Measurements from ENCODE around the gene NLRP3.

NLRP3 gene

GRCh38 chr1:247482747-247483146 lies 66.8 kb downstream of the NLRP3 start:
- Histone ChIP-seq H3K27me3 (no peaks in the 10 kb centered on the region), H3K27ac (no peak overlapping the region), H3K36me3 (no peaks in the 10 kb centered on the region), H3K4me3 (ENCODE audit: low read depth in 1 of 2, low read length in 1 of 2) (no peak overlapping the region), H3K4me1 (ENCODE audit: control insufficient read depth in 1 of 2, insufficient read depth in 1 of 2, low read depth in 1 of 2, low read length in 1 of 2) (no peaks in the 10 kb centered on the region), H3K9me3 (no peaks in the 10 kb centered on the region)
- no peak for TF ChIP-seq CTCF (IDR thresholded peaks at IDR 0.05)

- peak; percentile 68 for TF ChIP-seq CTCF (IDR thresholded peaks at IDR 0.05)
- no peak overlapping the region for H3K27ac ChIP-seq
Observed at GRCh38 chr1:247487057-247487456, 71.1 kb downstream of the NLRP3 start.

GRCh38 chr1:247491328-247491727 lies 75.4 kb downstream of the NLRP3 start:
- H3K27me3 ChIP-seq, result peaks cover 11% of the 10 kb centered on the region
- peaks cover 18 to 28% of the 10 kb centered on the region in 2 experiments for H3K4me1 ChIP-seq (ENCODE audit: control insufficient read depth in 1 of 2, insufficient read depth in 1 of 2, low read depth in 1 of 2, low read length in 1 of 2)
- H3K4me3 ChIP-seq (ENCODE audit: low read depth in 1 of 2, low read length in 1 of 2), result no peak overlapping the region
- H3K27ac ChIP-seq, result no peak overlapping the region
- H3K9me3 ChIP-seq, result no peaks in the 10 kb centered on the region
- no peak for TF ChIP-seq CTCF (IDR thresholded peaks at IDR 0.05)
- H3K36me3 ChIP-seq, result no peaks in the 10 kb centered on the region

More at GRCh38 chr1:247487057-247487456, 71.1 kb downstream of the NLRP3 start:
- no peak overlapping the region for H3K4me3 ChIP-seq (ENCODE audit: low read depth in 1 of 2, low read length in 1 of 2)
- no peaks in the 10 kb centered on the region for H3K9me3 ChIP-seq
- no peaks in the 10 kb centered on the region for H3K36me3 ChIP-seq
- H3K4me1 ChIP-seq (ENCODE audit: control insufficient read depth in 1 of 2, insufficient read depth in 1 of 2, low read depth in 1 of 2, low read length in 1 of 2), result no peaks in the 10 kb centered on the region
- peaks cover 11% of the 10 kb centered on the region for H3K27me3 ChIP-seq

GRCh38 chr1:247493106-247493505 lies 77.1 kb downstream of the NLRP3 start:
- no peak overlapping the region for H3K27ac ChIP-seq
- H3K4me3 ChIP-seq (ENCODE audit: low read depth in 1 of 2, low read length in 1 of 2), result no peak overlapping the region
- peaks cover 11% of the 10 kb centered on the region for H3K27me3 ChIP-seq
- H3K9me3 ChIP-seq, result no peaks in the 10 kb centered on the region
- H3K4me1 ChIP-seq (ENCODE audit: control insufficient read depth in 1 of 2, insufficient read depth in 1 of 2, low read depth in 1 of 2, low read length in 1 of 2), result peaks cover 18 to 28% of the 10 kb centered on the region in 2 experiments
- no peak for TF ChIP-seq CTCF (IDR thresholded peaks at IDR 0.05)
- H3K36me3 ChIP-seq, result no peaks in the 10 kb centered on the region

- Histone ChIP-seq H3K27me3 (peaks cover 11% of the 10 kb centered on the region), H3K4me3 (ENCODE audit: low read depth in 1 of 2, low read length in 1 of 2) (no peak overlapping the region), H3K27ac (peak overlapping the region; percentile 28), H3K4me1 (ENCODE audit: control insufficient read depth in 1 of 2, insufficient read depth in 1 of 2, low read depth in 1 of 2, low read length in 1 of 2) (peaks cover 19 to 29% of the 10 kb centered on the region in 2 experiments), H3K9me3 (no peaks in the 10 kb centered on the region), H3K36me3 (no peaks in the 10 kb centered on the region)
- no peak for TF ChIP-seq CTCF (IDR thresholded peaks at IDR 0.05)
Observed at GRCh38 chr1:247494767-247495166, 78.8 kb downstream of the NLRP3 start.

All from neutrophil (primary cell).